Medulla oblongata (tissue), 1 donor: ENCODE measurements around the gene GYS1.

ENCODE experiments used
- DNase-seq: peaks from one replicate; pipeline ENCODE4 v3.0.0-alpha.2; 2015; ENCODE audit errors: extremely low spot score

Gene GYS1

DNA sequence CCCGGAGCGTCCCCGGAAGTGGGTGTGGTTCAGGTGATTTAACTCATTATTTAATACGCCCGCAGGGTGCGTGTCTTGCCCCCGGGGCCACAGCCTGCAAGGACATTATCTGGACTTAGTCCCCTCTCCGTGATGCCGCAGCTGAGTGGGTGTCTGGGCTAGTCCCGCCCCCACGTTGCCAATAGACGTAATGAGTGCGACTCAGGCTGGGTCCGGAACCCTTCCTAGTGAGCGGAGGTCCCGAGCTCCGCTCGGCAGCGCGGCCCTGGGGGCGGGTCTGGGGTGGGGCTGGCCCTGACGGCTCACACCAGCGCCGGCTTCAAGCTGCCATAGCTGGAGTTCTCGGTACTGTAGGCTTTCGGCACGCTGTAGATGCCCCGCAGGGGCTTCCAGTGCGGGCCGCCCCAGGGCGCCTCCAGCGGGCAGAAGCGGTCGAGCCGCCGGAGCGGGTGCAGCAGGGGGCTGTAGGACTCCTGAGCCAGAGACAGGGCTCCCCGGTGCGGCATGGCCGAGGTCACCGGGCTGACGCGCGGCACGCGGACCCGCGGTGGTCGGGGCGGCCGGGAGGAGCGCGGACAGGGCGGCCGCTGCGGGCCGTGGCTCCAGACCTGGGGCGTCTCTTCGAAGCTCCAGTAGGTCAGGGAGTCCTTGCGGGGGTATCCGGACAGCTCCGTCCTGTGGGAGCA, 24.7 kb upstream of the GYS1 start:
- no peak for DNase-seq

- no peak for DNase-seq
Observed at GRCh38 chr19:49017041-49017665, 24.0 kb upstream of the GYS1 start, which contains the start of gene LHB. Gene LHB (minus strand): TSS chr19:49017091. CDS start chr19:49017081, 10 bp downstream.

GRCh38 chr19:49016067-49016839, 23.1 kb upstream of the GYS1 start:
- DNase-seq, result no peak

- DNase-seq, result no peak
Observed at GRCh38 chr19:49014870-49015255, 21.8 kb upstream of the GYS1 start.

- DNase-seq, result no peak
Observed at GRCh38 chr19:49014123-49014869, 21.2 kb upstream of the GYS1 start.

DNA sequence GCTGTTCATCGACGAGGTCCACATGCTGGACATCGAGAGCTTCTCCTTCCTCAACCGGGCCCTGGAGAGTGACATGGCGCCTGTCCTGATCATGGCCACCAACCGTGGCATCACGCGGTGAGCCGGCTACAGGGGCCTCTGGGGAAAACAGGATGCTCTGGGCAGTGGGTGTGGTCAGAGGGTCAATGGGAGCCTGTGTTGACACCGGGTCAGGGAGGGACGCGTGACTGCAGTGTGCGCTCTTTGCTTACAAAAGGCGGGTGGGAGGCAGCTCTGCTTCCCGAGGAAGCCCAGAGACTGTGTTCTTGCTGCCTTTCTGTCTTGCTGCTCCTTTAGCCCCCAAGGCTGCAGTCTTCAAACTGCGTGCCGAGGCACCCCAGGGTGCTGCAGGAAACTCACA, 18.1 kb upstream of the GYS1 start:
- DNase-seq, result no peak

DNA sequence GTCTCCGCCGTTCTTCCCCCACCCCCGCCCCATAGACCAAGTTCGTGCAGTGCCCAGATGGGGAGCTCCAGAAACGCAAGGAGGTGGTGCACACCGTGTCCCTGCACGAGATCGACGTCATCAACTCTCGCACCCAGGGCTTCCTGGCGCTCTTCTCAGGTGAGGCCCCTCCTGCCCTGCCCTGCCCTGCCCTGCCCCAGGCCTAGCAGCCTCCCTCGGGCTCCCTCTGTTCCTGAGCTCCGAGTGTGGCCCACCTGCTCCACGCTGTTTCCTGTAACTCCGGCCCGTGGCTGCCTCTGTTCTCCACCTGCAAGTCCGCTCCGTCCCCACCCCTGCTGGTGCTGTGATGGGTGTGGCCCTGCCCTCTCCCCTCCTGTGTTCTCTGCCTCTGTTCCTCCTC, 17.3 kb upstream of the GYS1 start:
- DNase-seq, result no peak

- DNase-seq, result no peak
Observed at GRCh38 chr19:49009828-49010227, 16.7 kb upstream of the GYS1 start.

DNA sequence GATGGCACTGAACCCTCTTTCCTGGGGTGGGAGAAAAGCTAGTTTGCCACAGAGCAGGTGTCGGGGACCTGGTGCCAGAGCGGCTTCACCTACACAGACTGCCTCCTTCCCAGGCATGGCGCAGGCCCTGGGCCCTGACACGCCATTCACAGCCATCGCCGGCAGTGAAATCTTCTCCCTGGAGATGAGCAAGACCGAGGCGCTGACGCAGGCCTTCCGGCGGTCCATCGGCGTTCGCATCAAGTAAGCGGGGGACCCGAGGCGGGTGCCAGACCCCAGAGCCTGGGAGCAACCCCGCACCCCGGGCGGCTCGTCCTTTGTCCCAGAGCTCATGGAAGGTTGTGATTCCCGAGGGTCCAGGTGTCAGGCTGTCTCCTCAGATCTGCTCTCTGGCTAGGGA, 13.8 kb upstream of the GYS1 start:
- DNase-seq, result no peak

DNA sequence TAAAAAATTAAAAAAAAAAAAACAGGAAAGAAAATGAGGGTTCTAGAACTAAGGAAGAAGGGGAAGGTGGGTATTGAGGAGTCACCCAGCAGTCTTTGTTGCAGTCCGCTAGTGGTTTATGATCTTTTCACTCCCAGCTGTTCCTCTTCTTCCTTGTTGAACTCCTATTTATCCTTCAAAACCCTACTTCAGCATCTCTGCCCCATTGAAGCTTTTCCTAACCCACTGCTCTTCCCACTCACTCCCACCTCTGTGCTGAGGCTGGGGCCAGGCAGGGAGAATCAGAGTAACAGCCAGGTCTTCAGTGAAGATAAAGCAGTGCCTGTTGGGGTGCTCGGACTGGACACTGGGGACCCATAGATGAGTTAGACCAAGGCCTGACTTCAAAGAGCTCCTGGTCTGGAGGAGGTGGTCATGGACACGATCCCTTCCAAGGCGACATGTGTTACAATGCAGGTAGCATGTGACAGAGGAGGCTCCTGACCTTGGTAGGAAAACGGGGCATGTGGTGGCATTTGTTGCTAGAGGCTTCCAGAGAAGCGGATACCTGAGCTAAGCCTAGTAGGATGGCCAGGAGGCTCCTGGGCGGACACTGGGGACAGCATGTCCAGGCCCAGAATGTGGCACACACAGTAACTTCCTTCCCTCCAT, 12.0 kb upstream of the GYS1 start:
- DNase-seq, result no peak

DNA sequence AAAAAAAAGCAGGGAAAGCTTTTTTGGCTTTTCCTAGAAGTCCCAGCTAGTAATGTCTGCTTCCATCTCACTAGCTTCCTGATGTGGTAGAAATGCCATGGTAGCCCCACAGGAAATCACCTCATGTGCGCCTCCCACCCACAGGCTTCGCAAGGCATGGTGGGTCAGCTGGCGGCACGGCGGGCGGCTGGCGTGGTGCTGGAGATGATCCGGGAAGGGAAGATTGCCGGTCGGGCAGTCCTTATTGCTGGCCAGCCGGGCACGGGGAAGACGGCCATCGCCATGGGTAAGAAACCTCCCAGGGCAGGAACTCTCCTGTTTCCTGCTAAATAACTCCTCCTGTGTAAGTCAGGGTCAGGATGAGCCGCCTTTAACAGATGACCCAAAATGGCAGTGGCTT, 11.0 kb upstream of the GYS1 start:
- no peak for DNase-seq

- DNase-seq, result no peak
Observed at GRCh38 chr19:48999481-49000325, 6.6 kb upstream of the GYS1 start.

- DNase-seq, result no peak
Observed at GRCh38 chr19:48997972-48998371, 4.9 kb upstream of the GYS1 start.

DNA sequence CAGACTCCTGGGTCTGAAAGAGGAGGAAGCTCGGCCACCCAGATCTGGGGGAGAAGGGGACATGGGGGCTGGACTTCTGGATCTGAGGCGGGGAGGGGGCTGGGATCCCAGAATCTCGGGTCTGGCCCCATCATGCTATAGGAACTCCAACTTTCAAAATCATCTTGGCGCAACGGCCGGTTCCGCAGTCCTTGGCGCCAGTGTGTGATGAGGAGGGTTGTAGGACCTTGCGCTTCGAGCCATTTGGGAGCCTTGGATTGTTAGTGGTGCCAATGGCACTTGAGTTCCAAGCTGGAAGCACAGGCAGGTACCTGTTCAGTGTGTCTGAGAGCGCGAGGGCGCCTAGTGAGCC, 902 bp upstream of the GYS1 start:
- no peak for DNase-seq

GRCh38 chr19:48992581-48993174, 431 bp downstream of the GYS1 start:
- peak; percentile 38 for DNase-seq

- DNase-seq, result peak; percentile 62
Observed at GRCh38 chr19:48991873-48992580, 1.1 kb downstream of the GYS1 start.

DNA sequence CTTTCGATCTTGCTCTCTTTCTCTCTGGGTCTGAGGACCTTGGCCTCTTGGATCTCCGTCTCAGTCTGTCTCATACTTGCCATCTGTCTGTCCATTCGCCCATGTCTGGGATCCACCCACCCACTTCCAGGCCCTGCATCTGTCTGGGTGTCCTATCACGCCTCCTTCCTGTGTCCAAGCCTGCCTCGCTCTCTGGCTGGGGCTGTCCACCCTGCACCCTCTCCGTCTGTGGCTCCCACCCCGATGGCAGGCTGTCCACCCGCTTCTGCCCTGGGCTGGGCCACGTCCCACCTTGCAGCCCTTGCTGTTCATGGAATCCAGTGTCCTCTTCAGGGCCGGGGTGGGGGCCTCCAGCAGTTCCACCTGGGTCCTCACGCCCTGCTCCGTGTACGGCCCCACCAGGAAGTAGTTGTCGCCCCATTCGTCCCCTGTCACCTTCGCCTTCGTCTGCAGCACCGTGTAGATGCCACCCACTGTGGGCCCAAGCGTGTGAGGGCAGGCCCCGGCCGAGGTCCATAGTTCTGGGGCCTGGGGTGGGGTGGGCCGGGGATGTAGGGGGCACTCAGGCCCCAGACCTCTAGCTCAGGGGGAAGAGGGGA, 2.0 kb downstream of the GYS1 start:
- no peak for DNase-seq

GRCh38 chr19:48990400-48990799, 2.7 kb downstream of the GYS1 start:
- DNase-seq, result no peak

GRCh38 chr19:48989701-48990291, 3.3 kb downstream of the GYS1 start:
- DNase-seq, result peak; percentile 66
